Embryonic facial prominence (tissue), 1 donor: ENCODE data around the gene LIMD2.

Experiments
- DNase-seq: peaks from one replicate; pipeline ENCODE4 v3.0.0-alpha.2; 2016; ENCODE audit errors: extremely low spot score

The LIMD2 gene

DNA sequence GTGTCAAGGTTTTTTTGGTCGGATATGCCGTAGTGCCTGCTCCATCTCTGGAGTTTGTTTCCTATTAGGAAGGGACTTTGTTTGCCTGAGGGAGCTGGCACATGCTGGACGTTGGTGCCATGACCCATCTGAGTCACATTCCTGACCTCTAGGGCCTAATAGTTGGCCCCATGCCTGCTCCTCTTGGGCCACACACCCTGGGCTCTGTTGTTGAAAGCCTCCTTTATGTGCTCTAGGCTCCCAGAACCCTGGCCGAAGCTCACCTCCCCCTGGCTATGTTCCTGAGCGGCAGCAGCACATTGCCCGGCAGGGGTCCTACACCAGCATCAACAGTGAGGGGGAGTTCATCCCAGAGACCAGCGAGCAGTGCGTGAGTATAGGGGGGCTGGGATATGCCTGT lies 18.4 kb downstream of the LIMD2 start:
- no peak for DNase-seq

DNA sequence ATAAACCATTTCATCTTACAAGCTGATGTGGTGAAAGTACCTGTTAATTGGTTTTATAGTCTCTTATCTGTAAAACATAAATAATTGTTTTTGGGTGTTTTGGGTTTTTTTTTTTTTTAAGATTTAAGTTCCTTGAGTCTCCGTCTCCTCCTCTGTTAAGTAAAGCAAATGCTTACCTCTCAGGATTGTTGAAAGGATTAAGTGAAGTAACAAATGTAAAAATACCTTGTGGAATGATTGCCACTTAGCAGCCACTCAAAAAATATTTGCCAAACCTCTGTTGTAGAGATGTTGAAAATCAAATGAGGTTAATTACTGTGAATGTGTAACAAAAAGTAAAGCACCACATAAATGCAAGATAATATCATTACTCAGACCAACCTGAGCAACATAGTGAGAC lies 19.2 kb downstream of the LIMD2 start:
- no peak for DNase-seq

DNA sequence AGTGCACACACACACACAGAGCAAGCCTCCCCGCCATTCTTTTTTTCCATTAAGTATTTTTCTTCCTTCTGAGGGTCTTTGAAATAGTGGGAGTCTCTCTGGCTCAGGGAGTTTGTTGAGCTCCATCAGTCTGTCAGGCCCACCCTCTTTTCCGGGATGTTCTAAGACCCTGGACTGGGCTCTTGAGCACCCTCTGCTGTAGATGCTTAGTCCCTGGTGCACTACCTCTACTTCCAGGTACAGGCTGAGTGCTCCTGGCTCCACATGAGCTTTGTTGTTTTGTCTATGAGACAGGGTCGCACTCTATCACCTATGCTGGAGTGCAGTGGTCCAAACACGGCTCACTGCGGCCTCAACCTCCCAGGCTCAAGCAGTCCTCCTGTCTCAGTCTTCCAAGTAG lies 20.7 kb downstream of the LIMD2 start:
- no peak for DNase-seq

DNA sequence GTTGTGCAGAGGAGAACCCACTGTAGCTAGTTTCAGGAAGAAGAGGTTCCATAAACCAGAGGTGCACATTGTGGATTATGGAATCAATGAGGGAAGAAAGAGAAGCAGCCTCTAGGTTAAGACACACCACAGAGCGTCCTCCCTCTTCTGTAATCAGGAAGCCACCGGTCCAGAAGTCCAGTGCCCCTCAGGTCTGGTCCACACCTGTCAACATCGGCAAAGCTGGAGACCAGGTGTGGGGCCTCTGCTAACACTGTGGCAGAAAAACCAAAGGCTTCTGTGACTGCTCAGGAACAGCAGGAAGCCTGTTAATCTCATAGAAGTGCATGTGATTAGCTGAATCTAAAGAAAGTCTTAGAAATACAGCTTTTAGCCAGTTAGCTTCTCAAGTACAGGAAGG lies 23.3 kb downstream of the LIMD2 start:
- DNase-seq = no peak

DNA sequence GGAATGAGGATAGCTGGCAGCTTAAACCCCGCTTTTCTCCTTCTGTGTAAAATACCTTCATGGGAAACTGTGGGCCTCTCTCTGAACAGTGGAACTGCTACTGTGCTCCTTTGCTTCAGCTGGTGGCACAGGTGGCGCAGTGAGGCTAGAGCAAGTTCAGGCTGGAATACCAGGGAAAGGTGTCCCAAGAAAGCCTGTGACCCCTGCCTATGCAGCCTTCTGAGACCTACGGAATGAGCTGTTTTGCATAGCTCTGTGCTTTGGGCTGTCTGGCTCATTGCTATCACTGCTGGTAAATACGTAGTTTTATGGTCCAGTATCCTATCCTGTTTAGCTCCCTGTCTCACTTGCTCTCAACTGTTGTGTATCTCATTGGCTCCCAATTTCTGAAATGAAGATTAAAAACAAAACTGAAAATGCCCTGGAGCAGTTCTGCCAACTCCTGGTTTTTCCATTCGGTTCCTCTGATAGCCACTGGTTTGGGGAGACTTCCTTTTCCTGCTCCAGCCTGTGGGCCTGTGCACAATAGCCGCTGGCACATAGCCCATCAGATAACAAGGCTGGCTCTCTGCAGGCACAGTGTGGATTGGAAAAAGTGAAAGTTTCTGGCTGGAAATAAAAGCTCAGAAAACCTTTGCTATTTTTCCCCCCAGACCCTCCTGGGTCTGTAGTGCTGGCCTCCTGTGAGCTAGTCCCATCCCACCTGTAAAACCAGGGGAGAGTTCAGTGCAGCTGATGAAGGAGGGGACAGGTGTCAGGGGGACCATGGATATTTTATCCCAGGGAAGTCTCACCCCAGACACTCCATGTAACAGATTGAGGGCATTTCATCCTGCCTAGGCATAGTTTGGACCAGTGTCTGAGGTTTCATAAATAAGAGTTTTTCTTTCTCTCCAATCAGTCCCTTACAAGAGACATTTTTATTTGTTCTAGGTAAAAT lies 24.0 kb downstream of the LIMD2 start:
- DNase-seq = no peak

DNA sequence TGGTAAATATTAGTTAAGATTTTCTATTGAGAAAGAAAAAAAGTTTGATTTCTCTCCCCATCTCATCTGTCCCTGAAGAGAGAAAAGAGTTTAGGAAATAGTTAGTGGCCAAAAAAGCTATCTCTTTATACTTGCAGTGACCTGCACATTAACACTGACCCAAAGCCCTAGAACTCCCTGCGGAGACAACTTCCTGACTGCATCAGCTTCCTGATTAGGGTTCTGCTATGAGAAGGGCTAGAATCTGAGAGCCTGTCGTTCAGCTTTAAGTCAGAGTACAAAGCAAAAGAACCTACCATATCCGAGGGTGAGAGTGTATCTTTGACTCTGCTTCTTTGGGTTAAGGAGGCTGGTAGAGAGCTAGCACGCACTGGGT lies 24.7 kb downstream of the LIMD2 start:
- DNase-seq = no peak

DNA sequence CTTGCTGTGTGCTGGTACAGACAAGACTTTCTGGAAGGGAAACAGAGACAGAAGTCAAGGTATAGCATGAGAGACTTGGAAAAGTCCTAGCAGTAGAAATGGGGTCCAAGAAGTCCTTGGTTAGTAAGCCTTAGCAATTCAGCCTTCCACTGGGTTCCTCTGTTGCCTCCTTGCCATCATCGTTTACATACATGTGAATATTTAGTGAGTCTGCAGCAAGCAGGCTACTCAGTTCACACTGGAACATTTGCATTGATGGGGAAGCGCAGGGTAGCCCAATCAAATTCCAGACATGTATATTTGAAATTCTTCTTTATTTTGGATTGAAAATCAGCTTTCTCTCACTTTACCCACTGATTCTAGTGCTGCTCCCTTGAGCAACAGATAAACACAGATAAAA lies 27.1 kb downstream of the LIMD2 start:
- no peak for DNase-seq

DNA sequence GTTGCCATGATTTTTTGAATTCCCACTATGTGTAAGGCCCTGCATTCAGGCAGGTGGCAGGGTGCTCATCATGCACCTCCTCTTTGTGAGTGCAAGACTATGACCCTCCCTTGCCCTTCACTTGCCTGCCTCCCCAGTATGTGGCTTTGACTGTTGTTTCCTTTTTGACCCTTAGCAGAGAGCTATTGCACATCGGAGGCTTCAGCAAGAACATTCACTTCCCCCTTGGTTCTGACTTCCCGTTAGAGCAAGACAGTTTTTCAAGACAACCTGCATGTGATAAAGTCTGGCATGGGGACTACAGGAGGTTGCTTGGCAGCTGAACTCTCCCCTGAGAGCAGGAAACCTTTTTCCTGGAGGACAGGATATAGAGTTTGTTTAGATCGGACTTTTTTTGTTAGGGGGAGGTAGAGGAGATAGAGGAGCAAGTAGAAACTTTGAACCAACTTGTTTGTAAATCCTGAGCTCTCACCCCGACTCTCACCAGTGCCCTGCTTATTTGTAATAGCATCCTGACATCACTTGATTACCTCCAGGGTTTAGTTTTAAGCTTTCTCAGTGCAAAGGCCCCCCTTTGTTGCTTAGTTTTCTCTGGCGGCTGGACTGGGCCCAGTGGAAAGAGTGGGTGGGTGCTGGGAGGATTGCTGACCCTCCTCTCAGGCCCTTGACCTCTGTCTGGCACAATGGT lies 34.3 kb downstream of the LIMD2 start:
- no peak for DNase-seq

DNA sequence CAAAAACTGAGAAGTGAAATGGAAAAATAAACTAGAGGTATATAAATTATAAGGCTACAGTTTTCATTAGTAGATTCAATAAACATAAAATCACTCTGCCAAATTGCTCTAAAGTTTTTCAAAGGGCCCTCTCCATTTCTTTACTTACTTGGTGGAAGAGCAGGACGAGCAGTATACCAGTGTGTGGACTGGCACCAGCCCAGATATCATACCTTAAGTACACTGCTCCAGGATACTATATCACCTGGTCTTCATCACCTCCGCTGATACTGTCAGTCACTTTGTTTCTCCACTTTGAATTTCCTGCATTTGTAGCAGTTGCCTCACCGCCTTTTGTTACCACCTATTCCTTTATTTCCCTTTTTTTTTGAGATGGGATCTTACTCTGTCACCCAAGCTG lies 40.1 kb downstream of the LIMD2 start:
- DNase-seq = no peak

DNA sequence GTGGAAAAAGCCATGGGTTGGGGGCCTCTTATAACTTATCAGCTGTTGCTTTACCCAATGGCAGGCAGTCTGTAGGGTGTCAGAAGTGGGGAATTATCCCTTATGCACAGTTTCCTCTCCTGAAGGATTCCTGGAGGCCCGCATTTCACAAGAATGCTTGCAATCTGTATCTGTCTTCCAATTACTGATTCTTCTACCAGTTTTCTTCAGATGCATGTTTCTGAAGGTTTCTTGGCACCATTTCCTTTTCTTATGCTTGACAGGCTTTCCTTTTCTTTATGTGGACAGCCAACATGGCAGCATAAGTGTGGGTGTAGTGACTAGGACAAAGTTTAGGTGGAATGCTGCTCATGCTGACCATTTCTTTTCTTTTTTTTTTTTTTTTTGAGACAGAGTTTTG lies 41.6 kb downstream of the LIMD2 start:
- no peak for DNase-seq

DNA sequence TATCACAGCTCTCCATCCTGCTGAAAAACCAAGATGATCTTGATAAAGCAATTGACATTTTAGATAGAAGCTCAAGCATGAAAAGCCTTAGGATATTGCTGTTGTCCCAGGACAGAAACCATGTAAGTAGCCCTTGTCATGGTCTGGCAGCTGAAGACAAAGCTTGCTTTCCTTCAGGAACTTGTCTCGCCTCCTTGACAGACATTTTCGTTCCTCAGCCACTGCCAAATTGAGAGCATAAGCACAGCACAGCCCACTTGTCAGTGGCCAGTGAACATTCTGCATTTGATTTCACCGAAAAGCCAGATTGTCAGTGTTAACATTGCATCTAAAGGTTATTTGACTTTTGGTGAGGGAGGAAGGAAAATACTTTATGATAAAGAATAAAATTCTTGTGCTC lies 42.1 kb downstream of the LIMD2 start:
- no peak for DNase-seq

DNA sequence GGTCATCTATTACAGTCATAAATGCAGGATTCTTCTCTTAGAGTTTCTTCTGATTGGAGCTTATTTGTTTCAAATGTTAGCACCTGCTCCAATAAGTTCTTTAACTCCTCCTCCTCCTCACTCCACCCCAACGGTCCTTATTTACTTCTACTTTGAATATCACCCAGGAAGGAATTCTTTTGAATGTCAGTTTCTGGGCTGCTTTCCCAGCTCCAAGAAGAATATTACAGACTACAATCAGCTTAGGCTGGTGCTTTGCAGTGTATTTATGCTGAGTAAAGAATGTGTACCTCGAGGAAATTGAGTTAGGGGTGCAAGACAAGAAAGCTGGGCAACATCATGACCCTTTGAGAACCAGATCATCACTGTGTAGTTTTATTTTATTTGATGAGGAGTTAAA lies 46.9 kb downstream of the LIMD2 start:
- DNase-seq = no peak

DNA sequence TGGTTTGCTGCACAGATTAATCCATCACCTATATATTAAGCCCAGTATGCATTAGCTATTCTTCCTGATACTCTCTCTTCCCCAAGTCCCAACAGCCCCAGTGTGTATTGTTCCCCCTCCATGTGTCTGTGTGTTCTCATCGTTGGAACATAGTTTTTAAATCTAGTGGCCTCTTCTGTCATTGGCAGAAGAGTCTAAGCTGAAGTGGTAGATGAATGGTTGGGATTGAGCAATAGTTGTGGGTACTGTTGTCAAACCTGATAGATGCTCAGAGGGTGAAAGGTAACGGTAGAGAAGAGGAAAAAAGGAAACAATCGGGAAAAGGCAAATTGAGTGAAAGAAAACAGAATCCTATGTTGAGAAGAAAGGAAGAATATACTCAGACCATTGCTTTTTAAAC lies 47.8 kb downstream of the LIMD2 start:
- DNase-seq = no peak

DNA sequence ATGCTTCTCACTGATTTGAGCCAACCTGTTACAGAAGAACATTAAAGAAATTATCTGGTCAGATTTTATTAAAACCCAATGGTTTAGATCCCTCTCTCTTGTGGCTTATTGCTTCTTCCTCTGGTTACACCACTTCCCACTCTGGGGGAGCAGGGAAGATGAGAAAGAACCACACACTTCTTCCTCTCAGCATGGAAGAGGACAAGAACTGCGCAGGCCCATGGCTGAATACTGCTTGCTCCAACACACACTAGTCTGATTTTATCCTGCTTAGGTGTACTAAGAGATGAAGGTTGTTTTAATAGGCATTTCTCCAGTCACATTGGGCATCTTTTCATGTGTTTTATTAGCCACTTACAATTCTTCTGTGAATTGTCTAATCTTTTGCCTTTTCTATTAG lies 50.1 kb downstream of the LIMD2 start:
- DNase-seq = no peak

DNA sequence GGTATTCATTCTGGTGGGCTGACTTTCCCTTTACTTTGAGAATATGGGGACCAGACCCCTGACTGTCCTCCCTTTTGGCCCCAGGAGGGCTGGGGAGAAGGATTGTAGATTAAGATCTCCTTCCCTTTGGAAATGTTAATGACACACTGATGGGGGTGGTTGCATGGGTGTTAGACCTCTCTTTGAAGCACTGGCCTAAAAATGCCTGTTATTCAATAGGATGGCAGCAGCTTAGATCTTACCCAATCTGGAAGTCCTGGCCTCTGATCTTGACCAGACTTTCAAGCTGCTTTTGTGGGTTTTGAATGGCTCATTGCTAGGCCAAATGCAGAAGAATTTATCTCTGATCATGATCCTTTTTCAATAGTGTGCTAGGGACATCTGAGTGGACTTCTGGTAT lies 52.0 kb downstream of the LIMD2 start:
- no peak for DNase-seq

DNA sequence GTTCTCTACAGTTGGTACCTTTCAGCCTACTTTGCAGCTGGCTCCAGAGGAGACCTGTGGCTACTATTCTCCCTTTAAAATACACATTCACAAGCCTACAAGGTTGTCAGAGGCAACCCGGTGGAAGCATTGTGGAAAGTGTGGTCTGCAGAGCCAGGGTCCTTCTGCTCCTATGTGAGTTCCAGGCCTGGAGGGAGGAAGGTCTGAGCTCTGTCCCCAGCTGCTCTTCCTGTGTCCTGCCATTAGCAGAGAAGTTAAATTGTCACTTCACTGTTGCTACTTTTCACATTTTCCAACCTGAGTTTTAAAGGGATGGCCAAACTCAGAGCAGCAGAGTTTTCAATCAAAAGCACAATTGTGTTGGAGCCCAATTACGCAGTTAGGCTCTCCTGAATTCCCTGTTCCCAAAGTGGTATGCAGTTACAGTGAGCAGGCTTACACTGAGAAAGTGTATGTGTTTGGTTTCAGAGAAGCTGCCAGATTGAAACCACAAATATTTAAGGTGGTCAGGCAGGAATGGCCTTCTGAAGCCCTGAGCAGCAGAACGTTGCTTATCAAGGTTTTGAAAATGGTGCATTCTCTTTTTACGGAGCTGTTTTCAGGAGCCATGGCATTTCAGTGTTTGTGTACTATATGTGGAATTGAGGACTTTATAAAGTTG lies 52.7 kb downstream of the LIMD2 start:
- DNase-seq = no peak

DNA sequence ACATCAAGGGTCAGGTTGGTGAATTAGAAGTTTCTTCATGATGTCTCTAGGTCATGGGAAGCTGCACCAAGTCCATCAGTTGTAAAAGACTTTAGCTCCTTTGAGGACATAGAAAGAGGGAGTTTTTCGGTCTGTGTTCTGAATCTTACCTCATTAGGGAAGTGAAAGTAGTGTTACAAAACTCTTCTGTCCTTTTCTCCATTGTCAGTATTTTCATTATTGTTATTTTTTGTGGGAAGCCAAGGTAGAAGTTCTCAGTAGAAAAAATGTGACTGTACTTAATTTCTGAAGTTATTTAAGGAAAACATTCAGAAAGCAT lies 53.5 kb downstream of the LIMD2 start:
- no peak for DNase-seq
